ENCODE results near the gene ZNF75A.

DNA sequence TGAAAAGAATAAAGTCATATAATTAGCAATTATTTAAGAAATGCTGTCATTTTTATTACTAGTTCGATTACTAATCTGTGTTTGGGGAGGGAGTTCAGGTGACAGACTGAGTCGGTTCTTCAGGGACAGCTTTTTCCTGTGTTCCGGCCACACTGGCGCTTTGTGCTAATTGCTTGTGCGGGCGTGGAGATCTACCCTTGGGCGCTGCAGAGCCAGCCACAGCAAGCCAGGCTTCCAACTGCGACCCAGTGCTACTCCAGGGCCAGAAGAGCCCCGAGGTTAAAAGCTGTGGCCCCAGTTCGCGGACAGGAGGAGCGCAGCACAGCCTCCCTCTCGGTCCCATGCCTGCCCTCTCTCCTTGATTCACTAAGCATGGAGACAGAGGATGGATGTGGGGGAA, 43.9 kb downstream of the ZNF75A start:
- TF ChIP-seq, protein P1, sequence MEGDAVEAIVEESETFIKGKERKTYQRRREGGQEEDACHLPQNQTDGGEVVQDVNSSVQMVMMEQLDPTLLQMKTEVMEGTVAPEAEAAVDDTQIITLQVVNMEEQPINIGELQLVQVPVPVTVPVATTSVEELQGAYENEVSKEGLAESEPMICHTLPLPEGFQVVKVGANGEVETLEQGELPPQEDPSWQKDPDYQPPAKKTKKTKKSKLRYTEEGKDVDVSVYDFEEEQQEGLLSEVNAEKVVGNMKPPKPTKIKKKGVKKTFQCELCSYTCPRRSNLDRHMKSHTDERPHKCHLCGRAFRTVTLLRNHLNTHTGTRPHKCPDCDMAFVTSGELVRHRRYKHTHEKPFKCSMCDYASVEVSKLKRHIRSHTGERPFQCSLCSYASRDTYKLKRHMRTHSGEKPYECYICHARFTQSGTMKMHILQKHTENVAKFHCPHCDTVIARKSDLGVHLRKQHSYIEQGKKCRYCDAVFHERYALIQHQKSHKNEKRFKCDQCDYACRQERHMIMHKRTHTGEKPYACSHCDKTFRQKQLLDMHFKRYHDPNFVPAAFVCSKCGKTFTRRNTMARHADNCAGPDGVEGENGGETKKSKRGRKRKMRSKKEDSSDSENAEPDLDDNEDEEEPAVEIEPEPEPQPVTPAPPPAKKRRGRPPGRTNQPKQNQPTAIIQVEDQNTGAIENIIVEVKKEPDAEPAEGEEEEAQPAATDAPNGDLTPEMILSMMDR (conservative IDR thresholded peaks at IDR 0.05; ENCODE audit: low read depth, low read length), result no peak
- TF ChIP-seq EZH2 (IDR thresholded peaks at IDR 0.05; ENCODE audit: low read length, unreplicated experiment), result no peak
